ENCODE data around the gene ZDHHC22.

Gene ZDHHC22

DNA sequence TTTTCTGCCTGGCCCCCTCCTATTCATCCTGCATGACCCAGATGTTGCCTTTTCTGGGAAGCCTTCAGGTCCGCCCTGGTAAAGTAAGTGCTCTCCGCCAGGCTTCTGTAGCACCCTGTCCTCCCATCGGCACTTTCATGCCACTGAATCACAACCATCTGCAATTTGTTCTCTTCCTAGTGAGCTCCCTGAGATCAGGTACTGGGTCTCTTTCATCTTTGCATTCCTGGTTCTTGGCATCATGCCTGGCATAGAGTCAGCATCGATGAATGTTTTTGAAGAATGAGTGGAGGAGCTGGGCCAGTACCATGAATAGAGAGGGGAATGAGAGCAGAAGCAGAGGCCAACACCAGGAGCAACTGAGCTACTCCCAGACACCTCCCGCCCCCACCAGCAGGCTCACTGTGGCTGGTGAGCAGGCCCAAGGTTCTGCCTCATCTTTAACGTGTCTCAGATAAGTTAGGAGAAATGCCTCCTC lies 13.1 kb downstream of the ZDHHC22 start:
- ATAC-seq: no peak; the same call in 2 of the 3 replicates
- TF ChIP-seq TOX (CRISPR knock-in tag; IDR thresholded peaks at IDR 0.05; ENCODE audit: borderline replicate concordance) (no peak), ZFP30 (CRISPR knock-in tag; IDR thresholded peaks at IDR 0.05) (no peak), GLIS3 (CRISPR knock-in tag; IDR thresholded peaks at IDR 0.05) (no peak), CSDC2 (CRISPR knock-in tag; IDR thresholded peaks at IDR 0.05) (no peak), ZC3H10 (CRISPR knock-in tag; IDR thresholded peaks at IDR 0.05) (no peak), ZNF70 (CRISPR knock-in tag; IDR thresholded peaks at IDR 0.05) (no peak), ZNF8 (CRISPR knock-in tag; IDR thresholded peaks at IDR 0.05) (no peak), ISL1 (CRISPR knock-in tag; IDR thresholded peaks at IDR 0.05) (no peak), RARB (CRISPR knock-in tag; IDR thresholded peaks at IDR 0.05) (no peak), ARNTL (CRISPR knock-in tag; IDR thresholded peaks at IDR 0.05; ENCODE audit: borderline replicate concordance, low read depth) (no peak), BACH2 (CRISPR knock-in tag; IDR thresholded peaks at IDR 0.05; ENCODE audit: borderline replicate concordance) (no peak), SNAI2 (CRISPR knock-in tag; IDR thresholded peaks at IDR 0.05) (no peak), PPARA (CRISPR knock-in tag; IDR thresholded peaks at IDR 0.05; ENCODE audit: borderline replicate concordance) (no peak), ESRRG (CRISPR knock-in tag; IDR thresholded peaks at IDR 0.05) (no peak)
- TF ChIP-seq, protein P1, sequence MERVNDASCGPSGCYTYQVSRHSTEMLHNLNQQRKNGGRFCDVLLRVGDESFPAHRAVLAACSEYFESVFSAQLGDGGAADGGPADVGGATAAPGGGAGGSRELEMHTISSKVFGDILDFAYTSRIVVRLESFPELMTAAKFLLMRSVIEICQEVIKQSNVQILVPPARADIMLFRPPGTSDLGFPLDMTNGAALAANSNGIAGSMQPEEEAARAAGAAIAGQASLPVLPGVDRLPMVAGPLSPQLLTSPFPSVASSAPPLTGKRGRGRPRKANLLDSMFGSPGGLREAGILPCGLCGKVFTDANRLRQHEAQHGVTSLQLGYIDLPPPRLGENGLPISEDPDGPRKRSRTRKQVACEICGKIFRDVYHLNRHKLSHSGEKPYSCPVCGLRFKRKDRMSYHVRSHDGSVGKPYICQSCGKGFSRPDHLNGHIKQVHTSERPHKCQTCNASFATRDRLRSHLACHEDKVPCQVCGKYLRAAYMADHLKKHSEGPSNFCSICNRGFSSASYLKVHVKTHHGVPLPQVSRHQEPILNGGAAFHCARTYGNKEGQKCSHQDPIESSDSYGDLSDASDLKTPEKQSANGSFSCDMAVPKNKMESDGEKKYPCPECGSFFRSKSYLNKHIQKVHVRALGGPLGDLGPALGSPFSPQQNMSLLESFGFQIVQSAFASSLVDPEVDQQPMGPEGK (CRISPR knock-in tag; IDR thresholded peaks at IDR 0.05; ENCODE audit: borderline replicate concordance): no peak
- TF ChIP-seq, protein P2, sequence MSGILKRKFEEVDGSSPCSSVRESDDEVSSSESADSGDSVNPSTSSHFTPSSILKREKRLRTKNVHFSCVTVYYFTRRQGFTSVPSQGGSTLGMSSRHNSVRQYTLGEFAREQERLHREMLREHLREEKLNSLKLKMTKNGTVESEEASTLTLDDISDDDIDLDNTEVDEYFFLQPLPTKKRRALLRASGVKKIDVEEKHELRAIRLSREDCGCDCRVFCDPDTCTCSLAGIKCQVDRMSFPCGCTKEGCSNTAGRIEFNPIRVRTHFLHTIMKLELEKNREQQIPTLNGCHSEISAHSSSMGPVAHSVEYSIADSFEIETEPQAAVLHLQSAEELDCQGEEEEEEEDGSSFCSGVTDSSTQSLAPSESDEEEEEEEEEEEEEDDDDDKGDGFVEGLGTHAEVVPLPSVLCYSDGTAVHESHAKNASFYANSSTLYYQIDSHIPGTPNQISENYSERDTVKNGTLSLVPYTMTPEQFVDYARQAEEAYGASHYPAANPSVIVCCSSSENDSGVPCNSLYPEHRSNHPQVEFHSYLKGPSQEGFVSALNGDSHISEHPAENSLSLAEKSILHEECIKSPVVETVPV (CRISPR knock-in tag; IDR thresholded peaks at IDR 0.05): no peak

DNA sequence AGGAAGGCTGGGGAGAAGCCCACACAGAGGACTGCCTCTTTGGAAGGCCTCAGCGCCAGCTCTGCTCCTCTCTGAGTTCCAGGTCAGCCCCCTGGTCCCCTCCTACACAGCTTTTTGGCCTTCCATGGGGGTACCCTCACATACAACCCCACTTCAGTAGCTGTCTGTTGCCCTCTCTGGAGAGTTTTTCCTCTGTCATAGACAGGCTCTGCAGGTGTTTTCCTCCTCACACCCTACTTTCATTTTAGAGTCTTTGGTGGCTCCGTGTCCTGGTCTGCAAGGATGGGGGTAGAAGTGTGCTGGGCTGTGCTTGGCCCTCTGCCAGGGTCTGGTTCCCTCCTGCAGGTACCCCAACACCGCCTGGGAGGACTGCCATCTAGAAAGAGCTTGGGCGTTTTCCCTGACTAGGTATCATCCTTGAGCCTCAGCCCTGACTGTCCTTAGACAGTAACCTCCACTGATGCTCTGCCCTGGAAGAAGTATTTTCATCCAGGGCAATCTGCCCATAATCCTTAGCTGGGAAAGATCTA lies 15.1 kb downstream of the ZDHHC22 start:
- ATAC-seq: no peak
- TF ChIP-seq ZC3H10 (CRISPR knock-in tag; IDR thresholded peaks at IDR 0.05) (no peak), OSR1 (CRISPR knock-in tag; IDR thresholded peaks at IDR 0.05) (no peak), ARNTL (CRISPR knock-in tag; IDR thresholded peaks at IDR 0.05; ENCODE audit: borderline replicate concordance, low read depth) (no peak), ZNF70 (CRISPR knock-in tag; IDR thresholded peaks at IDR 0.05) (no peak), GLIS3 (CRISPR knock-in tag; IDR thresholded peaks at IDR 0.05) (no peak), BACH2 (CRISPR knock-in tag; IDR thresholded peaks at IDR 0.05; ENCODE audit: borderline replicate concordance) (no peak), SNAI2 (CRISPR knock-in tag; IDR thresholded peaks at IDR 0.05) (no peak), RARB (CRISPR knock-in tag; IDR thresholded peaks at IDR 0.05) (no peak), ZNF565 (CRISPR knock-in tag; conservative IDR thresholded peaks at IDR 0.05; ENCODE audit: low read depth) (no peak), ZNF8 (CRISPR knock-in tag; IDR thresholded peaks at IDR 0.05) (no peak), ZFP30 (CRISPR knock-in tag; IDR thresholded peaks at IDR 0.05) (no peak)
- TF ChIP-seq, protein P3, sequence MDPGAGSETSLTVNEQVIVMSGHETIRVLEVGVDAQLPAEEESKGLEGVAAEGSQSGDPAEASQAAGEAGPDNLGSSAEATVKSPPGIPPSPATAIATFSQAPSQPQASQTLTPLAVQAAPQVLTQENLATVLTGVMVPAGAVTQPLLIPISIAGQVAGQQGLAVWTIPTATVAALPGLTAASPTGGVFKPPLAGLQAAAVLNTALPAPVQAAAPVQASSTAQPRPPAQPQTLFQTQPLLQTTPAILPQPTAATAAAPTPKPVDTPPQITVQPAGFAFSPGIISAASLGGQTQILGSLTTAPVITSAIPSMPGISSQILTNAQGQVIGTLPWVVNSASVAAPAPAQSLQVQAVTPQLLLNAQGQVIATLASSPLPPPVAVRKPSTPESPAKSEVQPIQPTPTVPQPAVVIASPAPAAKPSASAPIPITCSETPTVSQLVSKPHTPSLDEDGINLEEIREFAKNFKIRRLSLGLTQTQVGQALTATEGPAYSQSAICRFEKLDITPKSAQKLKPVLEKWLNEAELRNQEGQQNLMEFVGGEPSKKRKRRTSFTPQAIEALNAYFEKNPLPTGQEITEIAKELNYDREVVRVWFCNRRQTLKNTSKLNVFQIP (CRISPR knock-in tag; IDR thresholded peaks at IDR 0.05; ENCODE audit: borderline replicate concordance, low read depth): no peak
- TF ChIP-seq, protein P1 (CRISPR knock-in tag; IDR thresholded peaks at IDR 0.05; ENCODE audit: borderline replicate concordance): no peak

DNA sequence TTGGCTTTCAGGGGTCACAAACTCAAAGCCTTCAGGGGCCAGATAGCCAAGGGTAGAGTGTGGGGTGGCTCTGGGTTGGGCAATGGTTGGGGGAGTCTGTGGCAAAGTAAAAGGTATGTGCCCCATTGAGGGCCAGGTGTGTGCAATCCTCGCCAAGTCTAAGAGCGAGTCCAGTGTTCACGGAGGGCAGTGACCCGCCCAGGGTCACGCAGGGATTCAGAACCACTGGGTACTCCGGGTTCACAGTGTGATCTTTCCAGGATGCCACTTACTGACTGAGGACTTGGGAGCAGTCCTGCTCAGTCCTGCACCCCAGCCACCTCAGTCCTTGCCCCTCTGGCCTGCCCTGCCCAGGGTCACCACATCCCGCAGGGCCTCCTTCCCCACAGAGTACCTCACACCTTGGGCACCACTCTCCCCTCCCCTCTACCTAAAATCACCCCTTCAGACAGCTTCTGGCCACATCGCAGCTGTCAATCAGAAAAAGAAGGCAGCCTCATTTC lies 15.7 kb downstream of the ZDHHC22 start:
- ATAC-seq: no peak
- TF ChIP-seq ZC3H10 (CRISPR knock-in tag; IDR thresholded peaks at IDR 0.05) (no peak), GLIS3 (CRISPR knock-in tag; IDR thresholded peaks at IDR 0.05) (no peak), ISL1 (CRISPR knock-in tag; IDR thresholded peaks at IDR 0.05) (no peak), ZNF565 (CRISPR knock-in tag; conservative IDR thresholded peaks at IDR 0.05; ENCODE audit: low read depth) (no peak), CSDC2 (CRISPR knock-in tag; IDR thresholded peaks at IDR 0.05) (no peak), TCF4 (CRISPR knock-in tag; IDR thresholded peaks at IDR 0.05; ENCODE audit: borderline replicate concordance) (no peak), BACH2 (CRISPR knock-in tag; IDR thresholded peaks at IDR 0.05; ENCODE audit: borderline replicate concordance) (no peak), ZFP3 (CRISPR knock-in tag; IDR thresholded peaks at IDR 0.05) (no peak), TOX (CRISPR knock-in tag; IDR thresholded peaks at IDR 0.05; ENCODE audit: borderline replicate concordance) (no peak), ZNF70 (CRISPR knock-in tag; IDR thresholded peaks at IDR 0.05) (no peak), ESRRG (CRISPR knock-in tag; IDR thresholded peaks at IDR 0.05) (no peak), ARNTL (CRISPR knock-in tag; IDR thresholded peaks at IDR 0.05; ENCODE audit: borderline replicate concordance, low read depth) (no peak), PPARA (CRISPR knock-in tag; IDR thresholded peaks at IDR 0.05; ENCODE audit: borderline replicate concordance) (no peak), ZNF8 (CRISPR knock-in tag; IDR thresholded peaks at IDR 0.05) (no peak)
- TF ChIP-seq, protein P3 (CRISPR knock-in tag; IDR thresholded peaks at IDR 0.05; ENCODE audit: borderline replicate concordance, low read depth): no peak
- TF ChIP-seq, protein P1 (CRISPR knock-in tag; IDR thresholded peaks at IDR 0.05; ENCODE audit: borderline replicate concordance): no peak
- TF ChIP-seq, protein P2 (CRISPR knock-in tag; IDR thresholded peaks at IDR 0.05): no peak
